ENCODE results near the gene LPAR4. TPM values are rescaled to one million over a fixed set of nuclear protein-coding genes. Genes with fewer than 3 reads are reported as not detected.

Gene LPAR4
- total and polyA plus RNA-seq, 10 of the 15 experiments (the other 5 are each of a cell fraction or from before 2014, with no cell fraction given), result 0.05 to 0.10 (median 0.06) TPM; not detected in 7

DNA sequence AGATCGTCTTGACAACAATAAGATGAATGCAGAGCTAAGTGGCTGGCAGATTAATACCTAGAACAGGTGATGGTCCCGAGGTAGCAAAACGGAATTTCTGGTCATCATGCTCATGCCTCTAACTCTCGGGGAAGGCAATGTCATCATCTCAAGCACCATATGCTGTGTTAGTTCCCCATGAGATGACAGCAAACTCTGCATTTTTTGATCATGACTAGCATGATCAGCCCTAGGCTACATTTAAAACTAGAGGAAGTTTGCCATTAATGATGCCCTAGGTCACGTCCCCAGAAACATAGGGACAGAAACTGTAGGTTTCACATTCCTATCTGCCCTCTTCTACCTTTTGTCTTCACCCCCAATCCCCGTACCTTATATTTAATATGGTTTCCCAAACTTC lies 11.6 kb downstream of the LPAR4 start (continued):
- TF ChIP-seq SPI1 (IDR thresholded peaks at IDR 0.05; ENCODE audit: borderline replicate concordance, insufficient read depth, low read depth, low read length), result no peak
- no peak for TF ChIP-seq REST (IDR thresholded peaks at IDR 0.05; ENCODE audit: low read depth, low read length)
- TF ChIP-seq NR2C2 (IDR thresholded peaks at IDR 0.05; ENCODE audit: borderline replicate concordance, control insufficient read depth, insufficient read length, low read depth), result no peak
- no peak for TF ChIP-seq NR2F1 (conservative IDR thresholded peaks at IDR 0.05)

DNA sequence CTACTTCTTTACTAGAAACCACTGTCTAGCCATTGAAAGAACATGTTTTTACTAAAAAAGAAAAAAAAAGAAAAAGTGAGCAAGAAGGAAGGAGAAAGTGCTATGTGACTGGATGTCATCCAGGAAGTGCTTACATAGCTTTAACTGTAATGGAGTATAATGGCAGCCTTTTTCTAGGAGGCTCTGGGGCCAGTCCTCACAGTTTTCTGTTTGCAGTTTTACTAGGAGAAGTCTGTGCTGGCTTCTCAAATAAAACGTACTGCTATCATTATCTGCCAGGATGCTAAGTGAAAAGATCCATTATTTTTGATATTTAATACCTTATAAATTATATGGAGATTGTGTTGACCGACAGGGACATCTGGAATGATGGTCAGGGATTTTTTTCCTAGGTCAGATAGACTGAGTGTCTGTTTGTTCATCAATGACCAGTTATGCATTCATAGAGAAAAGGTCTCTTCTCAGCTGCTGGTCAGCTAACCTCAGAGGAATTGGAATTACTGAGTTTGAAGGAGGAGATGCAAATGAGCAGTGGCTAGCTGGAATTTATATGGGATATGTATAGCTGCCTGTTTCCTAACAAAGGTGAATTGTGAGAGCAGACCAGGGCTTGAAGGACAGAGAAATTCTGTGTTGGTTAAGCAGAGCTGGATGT lies 21.7 kb downstream of the LPAR4 start:
- Histone ChIP-seq H3K36me3 (ENCODE audit: control insufficient read depth in 2 of 2, insufficient read depth in 2 of 2, low read length in 1 of 2) (no peaks in the 10 kb centered on the region), H3K79me2 (ENCODE audit: control insufficient read depth, insufficient read depth, low read length) (no peaks in the 10 kb centered on the region), H4K20me1 (ENCODE audit: control insufficient read depth, insufficient read depth) (no peaks in the 10 kb centered on the region), H3K4me2 (ENCODE audit: control insufficient read depth, insufficient read depth) (no peak overlapping the region), H3K27me3 (replicated peaks in 1 of 2; ENCODE audit: control insufficient read depth in 2 of 2, insufficient read depth in 2 of 2, low read length in 1 of 2) (no peaks in the 10 kb centered on the region), H3K4me3 (no peak overlapping the region), H3K4me1 (ENCODE audit: control insufficient read depth, insufficient read depth, low read length) (no peaks in the 10 kb centered on the region), H3K27ac (ENCODE audit: control insufficient read depth, insufficient read depth) (no peak overlapping the region), H3K9me3 (replicated peaks; ENCODE audit: control insufficient read depth, insufficient read depth, low read length) (no peaks in the 10 kb centered on the region), H2AFZ (ENCODE audit: control insufficient read depth, low read depth, low read length) (no peak overlapping the region), H3K9ac (ENCODE audit: control insufficient read depth, insufficient read depth, low read length) (no peak overlapping the region)
- FAIRE-seq, result no peak
- ChIA-PET SMC1A (ENCODE audit: uncharacterized antibody, unreplicated experiment) (no interaction called here), POLR2A (no interaction called here), RAD21 (ENCODE audit: unreplicated experiment) (no interaction called here), CTCF (interaction anchor here (1.0 kb wide), 1 partner anchor 21 kb away, joined by 4 read pairs; no protein-coding TSS in a partner anchor)
- WGBS (ENCODE audit: insufficient coverage, insufficient replicate concordance, low lambda C conversion rate, missing lambda C conversion rate), result 0% methylated on average over 2 of the region's 2 CpGs
- no peak for DNase-seq (ENCODE audit: low read depth, low spot score)
- no TSS peak for BruUV-seq (replicated peaks)
- ATAC-seq, result no peak
- in situ Hi-C loops (cut with MboI) (no loop called here), intact Hi-C loops (cut with micrococcal nuclease; ENCODE audit: unreplicated experiment) (no loop called here)
- TF ChIP-seq PBX3 (IDR thresholded peaks at IDR 0.05; ENCODE audit: insufficient replicate concordance, low read depth, low read length), result no peak
- no peak for TF ChIP-seq EED (IDR thresholded peaks at IDR 0.05; ENCODE audit: low read depth)
- no peak for TF ChIP-seq YY1 (IDR thresholded peaks at IDR 0.05; ENCODE audit: low read depth, low read length)
- TF ChIP-seq POLR2AphosphoS5 (IDR thresholded peaks at IDR 0.05; ENCODE audit: low read length), result no peak
- TF ChIP-seq MXI1 (IDR thresholded peaks at IDR 0.05; ENCODE audit: low read depth, low read length), result no peak
